HepG2 (cell line): Measurements from ENCODE around the gene NRSN2. TPM values are rescaled to one million over a fixed set of nuclear protein-coding genes. Genes with fewer than 3 reads are reported as not detected.

Experiments used
- ATAC-seq: fragments of 200-7000 bp; cut with Tn5 transposase; 3 replicates; pipeline ENCODE4 v1.9.1; 2020; ENCODE audit warnings: mild to moderate bottlenecking, moderate library complexity
- BruUV-seq: library from RNA; stranded (reverse); fragments of 400-500 nt; replicated peaks from 2 replicates; lab custom pipeline; 2021; lab: Mats Ljungman, UMichigan
- CTCF ChIA-PET: fragments of 300-600 bp; formaldehyde crosslinking; extraction: SDS; loops from one replicate; lab custom pipeline; 2021; ENCODE audit warnings: low total read pairs, inconsistent platforms, low intra/inter-chr PET ratio; lab: Yijun Ruan, JAX
- POLR2A ChIA-PET: fragments of 350-600 bp; sonication (Branson Sonifier 250); formaldehyde crosslinking; loops from one replicate; lab custom pipeline; 2020; ENCODE audit warnings: antibody characterized with exemption, inconsistent platforms; lab: Yijun Ruan, JAX
- DNase-seq: peaks from one replicate; pipeline ENCODE4 v3.0.0-alpha.2; 2015; ENCODE audit warnings: low spot score
- FAIRE-seq: peaks from 3 replicates; lab custom pipeline; 2011; peaks lifted over from hg19 to GRCh38; lab: Jason Lieb, UNC
- H2AFZ ChIP-seq: one replicate; pipeline ENCODE4 v1.6.1; 2011; ENCODE audit warnings: low read length, inconsistent platforms
- H3K27ac ChIP-seq: fragments of 300-600 bp; 3 replicates; pipeline ENCODE4 v1.8.0; 2011; ENCODE audit warnings: mixed run types, mild to moderate bottlenecking, mixed read lengths, low read length, inconsistent platforms; ENCODE audit not compliant: insufficient read depth; ENCODE audit errors: extremely low read length
- H3K27me3 ChIP-seq, 2 experiments: fragments of 200-600 bp in 1 of 2; 2 replicates in 1 of 2; 3 replicates in 1 of 2; pipeline versions ENCODE4 v1.6.0 to v1.8.0; 2011; ENCODE audit warnings: low read length in 2 of 2, mild to moderate bottlenecking in 2 of 2, moderate library complexity in 2 of 2, inconsistent platforms in 1 of 2; ENCODE audit not compliant: insufficient read depth in 2 of 2, control insufficient read depth in 1 of 2
- H3K36me3 ChIP-seq, 2 experiments: fragments of 200-600 bp in 1 of 2; replicated peaks in 1 of 2; 2 replicates in 1 of 2; 3 replicates in 1 of 2; pipeline versions ENCODE4 v1.5.1 to v1.8.0; 2011; ENCODE audit warnings: low read length in 2 of 2, inconsistent platforms in 1 of 2; ENCODE audit not compliant: insufficient read depth in 2 of 2, control insufficient read depth in 1 of 2
- H3K4me1 ChIP-seq: 2 replicates; pipeline ENCODE4 v1.5.1; 2012; ENCODE audit warnings: low read length, inconsistent platforms; ENCODE audit not compliant: insufficient read depth
- H3K4me2 ChIP-seq: 2 replicates; pipeline ENCODE4 v1.6.0; 2011; ENCODE audit warnings: low read depth, low read length, inconsistent platforms
- H3K4me3 ChIP-seq, 3 experiments: fragments of 200-600 bp in 1 of 3; sonication (generic), shearing (Covaris generic) in 1 of 3; replicated peaks in 1 of 3; 2 replicates each; pipeline ENCODE4 v1.5.1; 2011 to 2016; ENCODE audit warnings: low read length in 3 of 3, inconsistent platforms in 2 of 3, low read depth in 2 of 3, mild to moderate bottlenecking in 2 of 3, control low read depth in 1 of 3, mixed read lengths in 1 of 3; ENCODE audit not compliant: insufficient read depth in 1 of 3
- H3K79me2 ChIP-seq: one replicate; pipeline ENCODE4 v1.6.1; 2011; ENCODE audit warnings: low read length, inconsistent platforms; ENCODE audit not compliant: insufficient read depth
- H3K9ac ChIP-seq: 2 replicates; pipeline ENCODE4 v1.6.0; 2011; ENCODE audit warnings: mild to moderate bottlenecking, low read depth, low read length, inconsistent platforms; ENCODE audit not compliant: insufficient read depth
- H3K9me3 ChIP-seq: 2 replicates; pipeline ENCODE4 v1.5.1; 2012; ENCODE audit warnings: mild to moderate bottlenecking, low read length
- H4K20me1 ChIP-seq: 2 replicates; pipeline ENCODE4 v1.6.0; 2011; ENCODE audit warnings: inconsistent platforms, mild to moderate bottlenecking, low read length, moderate library complexity; ENCODE audit not compliant: insufficient read depth
- BCLAF1 ChIP-seq: fragments of 450-650 bp; IDR thresholded peaks from 2 replicates; pipeline ENCODE4 v1.6.1; 2017; ENCODE audit warnings: mild to moderate bottlenecking
- CENPBD1 ChIP-seq: sonication (generic); formaldehyde crosslinking; IDR thresholded peaks from 2 replicates; pipeline ENCODE4 v1.8.0; 2022; ENCODE audit warnings: missing genetic modification reagents, low read depth, mild to moderate bottlenecking, borderline replicate concordance
- CENPT ChIP-seq: sonication (generic); formaldehyde crosslinking; IDR thresholded peaks from 2 replicates; pipeline ENCODE4 v1.8.0; 2022; ENCODE audit warnings: low read depth, mild to moderate bottlenecking, moderate library complexity, missing genetic modification reagents
- CTCF ChIP-seq: sonication (generic); formaldehyde crosslinking; IDR thresholded peaks from 2 replicates; pipeline ENCODE4 v1.5.0; 2020; ENCODE audit warnings: mild to moderate bottlenecking, missing genetic modification reagents, moderate library complexity
- FOSL1 ChIP-seq: sonication (generic); formaldehyde crosslinking; IDR thresholded peaks from 2 replicates; pipeline ENCODE4 v1.9.0; 2021; ENCODE audit warnings: missing genetic modification reagents, borderline replicate concordance
- MAFG ChIP-seq: sonication (generic); formaldehyde crosslinking; IDR thresholded peaks from 2 replicates; pipeline ENCODE4 v1.5.1; 2020; ENCODE audit warnings: mild to moderate bottlenecking, missing genetic modification reagents
- MED8 ChIP-seq: sonication (generic); formaldehyde crosslinking; IDR thresholded peaks from 2 replicates; pipeline ENCODE4 v1.8.1; 2023; ENCODE audit warnings: mild to moderate bottlenecking, missing genetic modification reagents; ENCODE audit not compliant: insufficient replicate concordance
- SCMH1 ChIP-seq: sonication (generic); formaldehyde crosslinking; IDR thresholded peaks from 2 replicates; pipeline ENCODE4 v1.9.0; 2021; ENCODE audit warnings: missing genetic modification reagents, mild to moderate bottlenecking, borderline replicate concordance
- TARDBP ChIP-seq: sonication (generic); formaldehyde crosslinking; IDR thresholded peaks from 2 replicates; pipeline ENCODE4 v1.8.0; 2022; ENCODE audit warnings: mild to moderate bottlenecking, missing genetic modification reagents
- ZNF484 ChIP-seq: sonication (generic); formaldehyde crosslinking; IDR thresholded peaks from 2 replicates; pipeline ENCODE4 v1.5.1; 2020; ENCODE audit warnings: mild to moderate bottlenecking, low read depth, missing genetic modification reagents, borderline replicate concordance
- ZNF629 ChIP-seq: sonication (generic); formaldehyde crosslinking; conservative IDR thresholded peaks from 2 replicates; pipeline ENCODE4 v1.5.0; 2020; ENCODE audit warnings: missing genetic modification reagents
- ZNF713 ChIP-seq: sonication (generic); formaldehyde crosslinking; IDR thresholded peaks from 2 replicates; pipeline ENCODE4 v1.4.0; 2020; ENCODE audit warnings: mild to moderate bottlenecking, missing genetic modification reagents
- ZNF720 ChIP-seq: sonication (generic); formaldehyde crosslinking; IDR thresholded peaks from 2 replicates; pipeline ENCODE4 v1.4.0; 2020; ENCODE audit warnings: missing genetic modification reagents
- ZNF772 ChIP-seq: sonication (generic); formaldehyde crosslinking; IDR thresholded peaks from 2 replicates; pipeline ENCODE4 v1.5.0; 2020; ENCODE audit warnings: mild to moderate bottlenecking, missing genetic modification reagents
- ZNF781 ChIP-seq: sonication (generic); formaldehyde crosslinking; IDR thresholded peaks from 2 replicates; pipeline ENCODE4 v1.5.1; 2020; ENCODE audit warnings: borderline replicate concordance, mild to moderate bottlenecking, missing genetic modification reagents; ENCODE audit errors: not compliant biosample characterization
- WGBS: methylation state at CpG from one replicate; pipeline ENCODE4 v1.1.6; 2017; ENCODE audit warnings: low lambda C conversion rate; 5-methylcytosine and 5-hydroxymethylcytosine counted together
- in situ Hi-C: cut with HindIII; loops from 2 replicates; pipeline ENCODE4 v1.10.0; 2017; ENCODE audit warnings: low pct_unique_long_range_greater_than_20kb; ENCODE audit not compliant: extremely low pct_ligation_motif_present
- intact Hi-C: fragments of 100-400 bp; cut with micrococcal nuclease; formaldehyde crosslinking; loops from one replicate; pipeline ENCODE4 v1.10.0; 2022; ENCODE audit not compliant: unreplicated experiment
- polyA plus RNA-seq, 8 experiments: library from polyadenylated mRNA; depleted of rRNA in 3 of 8; stranded (reverse) in 7 of 8; unstranded in 1 of 8; fragments of >200 nt; fragmentation: Illumina TruSeq in 4 of 8; extraction: Trizol in 4 of 8; gene quantifications; 2 replicates each; pipeline versions ENCODE4 v1.2.1 to v1.2.3, GENCODE V29; 2011 to 2016; ENCODE audit warnings: low read depth in 4 of 8, missing spikeins in 1 of 8, mixed read lengths in 1 of 8; ENCODE audit not compliant: insufficient read depth in 1 of 8
- total RNA-seq, 5 experiments: library from RNA; depleted of rRNA; stranded (reverse); fragments of >200 nt; fragmentation: Illumina TruSeq; extraction: Trizol; gene quantifications; 2 replicates each; pipeline ENCODE4 v1.2.3, GENCODE V29; 2016; ENCODE audit warnings: low read depth in 1 of 5
- TF ChIP-seq, protein P1 (sequence below): sonication (generic); formaldehyde crosslinking; IDR thresholded peaks from 2 replicates; pipeline ENCODE4 v1.5.1; 2020; ENCODE audit warnings: missing genetic modification reagents, mild to moderate bottlenecking, borderline replicate concordance

The NRSN2 gene
- total and polyA plus RNA-seq, 2 of the 13 experiments (the other 11 are each of a cell fraction or from before 2014, with no cell fraction given): 32.3 to 49.4 TPM

- no peaks in the 10 kb centered on the region for H3K27me3 ChIP-seq
- ATAC-seq: peak; percentile 85
- ChIA-PET POLR2A (interaction anchor here (0.6 to 5.9 kb wide), 44 partner anchors 8 to 328 kb away, joined by 3 to 107 read pairs (median 6); partner anchors contain the start of genes CSNK2A1, RBCK1, SCRT2 and SOX12), CTCF (interaction anchor here (2.5 kb wide), 1 partner anchor 84 kb away, joined by 8 read pairs; no protein-coding TSS in a partner anchor)
- H3K4me1 ChIP-seq: peaks cover 34% of the 10 kb centered on the region
- no TSS peak for BruUV-seq
- H3K4me2 ChIP-seq: peak overlapping the region; percentile 93
- intact Hi-C loops (loop anchor here (2.0 kb wide), 1 partner anchor 17 kb away; no protein-coding TSS in a partner anchor), in situ Hi-C loops (no loop called here)
- no peaks in the 10 kb centered on the region for H3K9me3 ChIP-seq
- WGBS: under 1% methylated on average over 60 of the region's 61 CpGs
- peak; percentile 99 for DNase-seq
- peaks cover 10% of the 10 kb centered on the region for H3K79me2 ChIP-seq
- H3K27ac ChIP-seq: peak overlapping the region; percentile 81
- FAIRE-seq: peak; percentile 86
- no peak overlapping the region for H2AFZ ChIP-seq
- H3K36me3 ChIP-seq: peaks cover 4 to 15% of the 10 kb centered on the region in 2 experiments; a peak in 4 of 5 replicates
- peak overlapping the region; percentile 63 to 88 (median 87) for H3K4me3 ChIP-seq
- no peaks in the 10 kb centered on the region for H4K20me1 ChIP-seq
- H3K9ac ChIP-seq: peak overlapping the region; percentile 77
- TF ChIP-seq SCMH1: no peak
- no peak for TF ChIP-seq CENPT (CRISPR knock-in tag)
- TF ChIP-seq CTCF: peak; percentile 27
- TF ChIP-seq ZNF484 (CRISPR knock-in tag): peak; percentile 66; the same call in 1 of the 2 replicates
- no peak for TF ChIP-seq ZNF720
- TF ChIP-seq, protein P1, sequence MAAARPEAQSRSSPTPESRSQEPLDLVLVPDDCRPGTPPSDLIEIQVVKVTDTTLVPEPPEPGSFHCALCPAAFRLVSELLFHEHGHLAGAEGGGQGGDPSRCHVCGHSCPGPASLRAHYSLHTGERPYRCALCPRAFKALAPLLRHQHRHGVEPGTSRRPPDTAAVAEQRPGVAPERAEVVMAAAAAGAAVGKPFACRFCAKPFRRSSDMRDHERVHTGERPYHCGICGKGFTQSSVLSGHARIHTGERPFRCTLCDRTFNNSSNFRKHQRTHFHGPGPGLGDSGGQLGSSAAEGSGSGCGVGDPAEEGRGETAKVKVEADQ: peak; percentile 73
- peak; percentile 37; the same call in 1 of the 2 replicates for TF ChIP-seq ZNF713 (CRISPR knock-in tag)
- peak; percentile 100 for TF ChIP-seq TARDBP (CRISPR knock-in tag)
- TF ChIP-seq CENPBD1 (CRISPR knock-in tag): no peak
- TF ChIP-seq ZNF629: peak; percentile 44; the same call in 1 of the 2 replicates
- no peak for TF ChIP-seq BCLAF1
- TF ChIP-seq MED8 (CRISPR knock-in tag): peak; percentile 78
- peak; percentile 99 for TF ChIP-seq ZNF772
- TF ChIP-seq MAFG: no peak
- no peak for TF ChIP-seq FOSL1 (CRISPR knock-in tag)
- TF ChIP-seq ZNF781 (CRISPR knock-in tag): peak; percentile 52
Measured at GRCh38 chr20:347640-348484, 951 bp downstream of the NRSN2 start.
